KG1 (cell line): ENCODE data around the gene KRT4.
"Not testable (repeated sequence)": the region's sequence is repeated elsewhere in the genome, so short reads cannot be mapped to it uniquely, and the experiment has no call there.

Experiments
- DNase-seq: peaks from one replicate; lab custom pipeline; 2025; lab: John Stamatoyannopoulos, UW

KRT4 gene

GRCh38 chr12:52807544-52808470, 6.1 kb downstream of the KRT4 start:
- DNase-seq, result no peak

GRCh38 chr12:52806821-52807543, 6.9 kb downstream of the KRT4 start:
- DNase-seq, result no peak

- no peak for DNase-seq
Measured at GRCh38 chr12:52806169-52806811, 7.6 kb downstream of the KRT4 start.

GRCh38 chr12:52805739-52806138, 8.2 kb downstream of the KRT4 start:
- DNase-seq, result no peak

GRCh38 chr12:52805000-52805399, 8.9 kb downstream of the KRT4 start:
- no peak for DNase-seq

GRCh38 chr12:52802442-52802841, 11.5 kb downstream of the KRT4 start:
- DNase-seq, result no peak

- DNase-seq, result no peak
Measured at GRCh38 chr12:52801773-52802172, 12.1 kb downstream of the KRT4 start.

GRCh38 chr12:52800259-52800917, 13.5 kb downstream of the KRT4 start:
- DNase-seq, result no peak

GRCh38 chr12:52799505-52800211, 14.3 kb downstream of the KRT4 start:
- no peak for DNase-seq

GRCh38 chr12:52798671-52799504, 15.0 kb downstream of the KRT4 start:
- DNase-seq, result no peak

GRCh38 chr12:52798003-52798670, 15.8 kb downstream of the KRT4 start:
- DNase-seq, result no peak

GRCh38 chr12:52797529-52797894, 16.4 kb downstream of the KRT4 start:
- no peak for DNase-seq

- no peak for DNase-seq
Measured at GRCh38 chr12:52796839-52797528, 16.9 kb downstream of the KRT4 start.

- no peak for DNase-seq
Measured at GRCh38 chr12:52796429-52796794, 17.5 kb downstream of the KRT4 start.

- no peak for DNase-seq
Measured at GRCh38 chr12:52795694-52796428, 18.1 kb downstream of the KRT4 start, which contains the start of gene KRT3. TSS of gene KRT3 (minus strand) at chr12:52796117. CDS start at chr12:52796042, 75 bp downstream.

- not testable (repeated sequence) for DNase-seq
Measured at GRCh38 chr12:52795332-52795674, 18.6 kb downstream of the KRT4 start.

- no peak for DNase-seq
Measured at GRCh38 chr12:52794479-52795331, 19.2 kb downstream of the KRT4 start.
